ENCODE measurements around the gene P2RX7.
A peak's percentile ranks its signal among the peaks of the same experiment; 100 is the strongest.
"Not testable (repeated sequence)": the region's sequence is repeated elsewhere in the genome, so short reads cannot be mapped to it uniquely, and the experiment has no call there.

Gene P2RX7

DNA sequence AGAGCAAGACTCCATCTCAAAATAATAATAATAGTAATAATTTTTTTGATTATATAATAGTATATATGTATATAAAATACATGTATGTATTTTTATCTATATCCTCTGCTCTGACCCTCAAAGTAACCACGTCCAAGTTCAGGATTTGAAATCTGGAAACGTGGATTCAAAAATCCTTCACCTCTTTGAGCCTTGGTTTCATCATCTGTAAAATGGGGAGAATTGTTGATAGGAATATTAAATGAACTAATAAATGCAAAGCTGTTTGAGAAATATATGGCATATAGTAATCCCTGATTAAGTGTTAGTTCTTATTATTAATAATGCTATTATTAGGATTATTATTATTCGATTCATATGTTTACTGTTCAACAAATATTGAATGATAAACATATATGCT, 2.6 kb downstream of the P2RX7 start:
- no peak for DNase-seq (ENCODE audit: low spot score)

DNA sequence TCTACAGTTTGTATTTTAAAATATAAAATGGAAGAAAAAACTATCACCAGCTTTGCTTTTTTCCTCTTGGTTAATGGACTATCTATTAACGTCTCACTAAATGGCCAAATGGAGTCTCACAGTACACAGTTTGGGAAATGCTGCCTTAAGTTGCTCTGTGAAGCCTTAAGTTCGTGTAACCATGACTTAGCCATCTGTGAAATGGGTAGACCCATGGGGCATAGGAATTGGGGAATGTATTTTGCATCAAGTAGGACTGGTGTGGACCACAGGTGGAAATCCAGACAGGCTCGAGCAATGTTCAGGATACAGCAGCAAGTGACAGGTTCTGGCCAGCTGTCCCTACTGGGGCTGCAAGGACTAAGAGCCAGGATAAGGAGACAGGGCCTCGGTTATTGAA, 4.8 kb downstream of the P2RX7 start:
- DNase-seq (ENCODE audit: low spot score), result no peak

DNA sequence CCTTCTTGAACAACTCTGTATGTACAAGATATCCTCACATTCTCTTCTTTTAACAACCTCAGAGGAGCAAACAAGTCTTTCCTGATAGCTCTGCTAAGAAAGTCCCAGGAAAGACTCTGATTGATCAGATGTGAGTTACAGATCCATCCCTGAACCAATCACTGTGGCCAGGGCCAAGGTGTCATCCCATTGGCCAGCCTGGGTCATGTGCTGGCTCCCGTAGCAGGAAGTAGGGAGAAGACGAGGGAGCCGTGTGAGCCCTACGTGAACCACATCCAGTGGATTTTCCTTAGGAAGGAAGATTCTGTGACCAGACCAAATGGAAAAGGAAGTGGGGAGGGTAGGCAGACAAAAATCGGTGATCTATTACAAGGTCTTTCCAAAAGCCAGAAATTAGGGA, 5.6 kb downstream of the P2RX7 start:
- DNase-seq (ENCODE audit: low spot score), result peak; percentile 46

DNA sequence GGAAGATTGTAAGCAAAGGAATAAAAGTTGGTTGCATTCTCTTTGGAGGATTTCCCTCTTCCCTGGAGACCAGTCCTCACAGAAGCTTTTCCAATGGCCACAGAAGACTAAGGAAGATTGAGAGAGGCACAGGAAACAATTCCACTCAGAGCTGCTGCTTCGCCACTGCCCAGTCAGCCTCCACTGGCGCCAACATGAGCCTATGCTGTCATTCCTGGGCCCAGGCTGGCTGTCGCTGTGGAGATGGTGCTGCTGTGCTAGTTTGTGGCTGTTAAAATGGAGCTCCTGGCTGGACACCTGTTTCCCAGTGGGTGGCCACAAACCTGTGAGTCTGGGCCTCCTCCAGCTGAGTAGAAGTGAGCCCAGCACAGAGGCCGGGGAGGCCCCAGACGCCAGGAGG, 6.6 kb downstream of the P2RX7 start:
- DNase-seq (ENCODE audit: low spot score), result no peak

DNA sequence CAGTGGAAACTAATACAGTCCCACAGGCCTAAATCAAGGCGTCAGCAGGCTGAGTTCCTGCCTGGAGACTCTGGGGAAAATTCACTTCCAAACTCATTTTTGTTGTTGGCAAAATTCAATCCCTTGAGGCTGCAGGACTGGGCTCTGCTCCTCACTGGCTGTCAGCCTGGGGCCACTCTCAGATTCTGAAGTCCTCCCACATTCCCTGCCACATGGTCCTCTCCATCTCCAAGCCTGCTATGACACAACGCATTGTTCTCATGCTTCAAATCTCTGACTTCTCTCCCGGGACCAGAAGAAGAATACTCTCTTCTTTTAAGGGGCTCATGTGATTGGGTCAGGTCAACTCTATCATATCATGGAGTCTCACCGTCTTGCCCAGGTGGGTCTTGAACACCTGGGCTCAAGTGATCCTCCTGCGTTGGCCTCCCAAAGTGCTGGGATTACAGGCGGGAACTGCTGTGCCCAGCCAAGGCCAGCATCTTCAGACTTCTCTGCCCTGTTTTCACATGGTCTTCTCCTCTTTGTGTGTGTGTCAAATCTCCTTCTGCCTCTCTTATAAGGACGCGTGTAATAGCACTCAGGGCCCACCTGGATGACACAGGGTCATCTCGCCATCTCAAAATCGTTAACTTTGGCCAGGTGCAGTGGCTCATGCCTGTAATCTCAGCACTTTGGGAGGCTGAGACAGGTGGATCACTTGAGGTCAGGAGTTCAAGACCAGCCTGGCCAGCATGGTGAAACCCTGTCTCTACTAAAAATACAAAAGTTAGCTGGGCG, 9.7 kb downstream of the P2RX7 start:
- DNase-seq (ENCODE audit: low spot score), result no peak

DNA sequence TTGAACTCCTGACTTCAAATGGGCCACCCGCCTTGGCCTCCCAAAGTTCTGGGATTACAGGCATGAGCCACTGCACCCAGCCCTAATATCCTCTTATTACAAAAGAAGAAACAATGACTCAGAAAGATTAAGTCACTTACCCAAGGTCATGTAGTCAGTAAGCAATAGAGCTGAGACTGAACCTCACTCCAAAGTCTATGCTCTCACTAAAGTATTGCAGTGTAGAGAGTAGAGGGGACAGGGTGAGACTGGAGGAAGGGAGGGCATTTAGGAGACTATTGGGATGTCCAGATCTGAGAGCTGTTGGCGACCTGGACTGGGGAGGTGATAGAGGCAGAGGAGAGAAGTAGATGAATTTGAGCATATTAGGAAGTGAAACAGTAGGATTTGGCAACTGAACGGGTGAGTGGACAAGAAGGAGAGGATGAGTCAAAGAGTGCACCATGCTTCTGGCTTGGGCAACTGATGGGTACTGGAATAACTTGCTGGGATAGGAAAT, 11.8 kb downstream of the P2RX7 start:
- no peak for DNase-seq (ENCODE audit: low spot score)

DNA sequence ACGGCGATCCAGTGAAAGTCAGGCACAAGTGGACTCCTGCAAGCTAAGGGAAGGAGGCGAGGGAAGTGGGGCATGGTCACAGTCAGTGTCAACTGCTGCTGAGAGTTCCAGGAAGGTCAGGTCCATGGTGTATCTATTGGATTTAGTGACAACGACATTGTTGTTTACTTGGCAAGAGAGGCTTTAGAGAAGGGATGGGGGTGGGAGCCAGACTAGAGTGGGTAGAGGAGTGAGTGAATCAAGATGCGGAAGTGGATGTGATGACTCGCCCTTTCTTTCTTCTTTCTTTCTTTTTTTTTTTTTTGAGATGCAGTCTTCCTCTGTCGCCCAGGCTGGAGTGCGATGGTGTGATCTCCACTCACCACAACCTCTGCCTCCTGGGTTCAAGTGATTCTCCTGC, 12.5 kb downstream of the P2RX7 start:
- no peak for DNase-seq (ENCODE audit: low spot score)

DNA sequence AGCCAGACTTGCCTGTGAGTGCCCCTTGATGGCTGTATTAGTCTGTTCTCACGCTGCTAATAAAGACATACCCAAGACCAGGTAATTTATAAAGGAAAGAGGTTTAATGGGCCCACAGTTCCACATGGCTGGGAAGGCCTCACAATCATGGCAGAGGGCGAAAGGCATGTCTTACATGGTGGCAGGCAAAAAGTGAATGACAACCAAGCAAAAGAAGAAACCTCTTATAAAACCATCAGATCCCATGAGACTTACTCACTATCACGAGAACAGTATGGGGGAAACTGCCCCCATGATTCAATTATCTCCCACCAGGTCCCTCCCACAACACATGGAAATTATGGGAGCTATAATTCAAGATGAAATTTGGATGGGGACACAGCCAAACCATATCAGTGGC, 16.6 kb downstream of the P2RX7 start:
- DNase-seq (ENCODE audit: low spot score), result not testable (repeated sequence)

DNA sequence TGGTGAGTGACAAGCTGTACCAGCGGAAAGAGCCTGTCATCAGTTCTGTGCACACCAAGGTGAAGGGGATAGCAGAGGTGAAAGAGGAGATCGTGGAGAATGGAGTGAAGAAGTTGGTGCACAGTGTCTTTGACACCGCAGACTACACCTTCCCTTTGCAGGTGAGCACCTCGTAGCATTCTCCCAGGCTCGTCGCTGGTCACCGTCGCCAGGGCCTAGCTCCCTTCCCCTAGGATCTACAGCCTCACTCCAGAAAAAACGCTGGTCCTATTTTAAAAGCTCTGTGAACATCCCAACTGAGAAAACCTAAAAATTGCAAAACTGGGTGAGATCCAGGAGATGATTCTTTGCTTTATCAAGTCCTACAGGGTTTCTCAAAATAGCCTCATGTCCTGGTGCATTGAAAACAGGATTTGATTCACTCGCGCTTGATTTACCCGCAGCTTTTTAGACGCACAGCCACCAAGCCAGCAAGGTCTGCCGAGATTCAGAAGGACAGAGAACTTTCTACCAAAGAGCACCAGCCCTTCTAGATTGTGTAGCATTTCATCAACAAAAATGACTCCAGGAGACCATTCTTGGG, 22.2 kb downstream of the P2RX7 start:
- DNase-seq (ENCODE audit: low spot score), result no peak

DNA sequence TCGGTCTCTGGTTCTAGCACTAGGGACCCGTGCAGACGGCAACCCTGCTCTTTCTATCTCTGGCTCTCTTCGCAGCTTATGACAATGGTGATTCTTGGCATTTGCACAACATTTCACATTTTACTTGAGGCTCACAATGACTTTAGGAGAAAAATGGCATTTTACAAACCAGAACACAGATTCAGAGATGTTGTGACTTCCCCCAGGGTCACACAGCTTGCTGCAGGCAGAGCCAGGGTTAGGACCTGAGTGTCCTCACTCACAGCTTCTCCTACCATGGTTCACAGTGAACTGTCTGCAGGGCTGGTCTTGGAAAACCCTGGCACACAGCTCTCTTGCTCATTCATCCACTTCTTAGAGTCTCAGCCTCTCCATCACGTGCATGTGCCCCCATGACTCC, 23.7 kb downstream of the P2RX7 start:
- no peak for DNase-seq (ENCODE audit: low spot score)

DNA sequence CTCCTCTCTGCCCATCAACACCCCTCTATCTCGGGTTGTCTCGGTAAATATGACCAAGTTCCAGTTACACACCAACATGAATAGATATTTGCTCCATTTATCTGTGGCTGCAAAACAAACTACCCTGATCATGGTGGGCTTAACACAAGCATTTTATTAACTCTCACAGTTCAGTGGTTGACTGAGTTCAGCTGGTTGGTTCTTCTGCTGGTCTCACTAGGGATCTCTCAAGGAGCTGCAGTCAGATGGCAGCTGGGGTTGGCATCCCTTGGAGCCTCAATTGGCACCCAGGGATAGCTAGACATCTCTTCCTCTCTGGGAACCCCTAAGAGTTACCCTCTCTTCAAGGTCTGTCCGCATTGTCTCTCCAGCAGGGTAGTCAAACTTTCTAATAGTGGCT, 25.4 kb downstream of the P2RX7 start:
- no peak for DNase-seq (ENCODE audit: low spot score)

DNA sequence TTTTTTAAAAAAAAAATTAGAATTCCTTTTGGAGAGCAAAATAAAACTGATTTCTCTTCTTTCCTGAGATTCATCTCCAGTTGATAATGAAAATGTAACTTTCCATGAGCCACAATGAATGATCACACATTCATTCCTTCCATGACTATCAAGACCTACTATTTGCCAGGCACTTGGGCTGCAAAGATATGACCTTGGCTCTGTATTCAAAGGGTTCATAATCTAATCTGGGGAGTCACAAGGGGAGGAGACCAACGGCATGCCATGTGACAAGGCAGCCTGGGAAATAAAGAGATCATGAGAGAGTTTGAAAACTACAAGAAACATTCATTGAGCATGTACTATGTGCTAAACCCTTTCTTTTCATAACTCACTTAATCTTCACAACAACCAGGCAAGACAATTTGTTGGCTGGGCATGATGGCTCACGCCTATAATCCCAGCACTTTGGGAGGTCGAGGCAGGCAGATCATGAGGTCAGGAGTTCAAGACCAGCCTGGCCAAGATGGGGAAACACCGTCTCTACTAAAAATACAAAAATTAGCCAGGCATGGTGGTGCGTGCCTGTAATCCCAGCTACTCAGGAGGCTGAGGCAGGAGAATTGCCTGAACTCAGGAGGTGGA, 26.2 kb downstream of the P2RX7 start:
- DNase-seq (ENCODE audit: low spot score), result not testable (repeated sequence)

DNA sequence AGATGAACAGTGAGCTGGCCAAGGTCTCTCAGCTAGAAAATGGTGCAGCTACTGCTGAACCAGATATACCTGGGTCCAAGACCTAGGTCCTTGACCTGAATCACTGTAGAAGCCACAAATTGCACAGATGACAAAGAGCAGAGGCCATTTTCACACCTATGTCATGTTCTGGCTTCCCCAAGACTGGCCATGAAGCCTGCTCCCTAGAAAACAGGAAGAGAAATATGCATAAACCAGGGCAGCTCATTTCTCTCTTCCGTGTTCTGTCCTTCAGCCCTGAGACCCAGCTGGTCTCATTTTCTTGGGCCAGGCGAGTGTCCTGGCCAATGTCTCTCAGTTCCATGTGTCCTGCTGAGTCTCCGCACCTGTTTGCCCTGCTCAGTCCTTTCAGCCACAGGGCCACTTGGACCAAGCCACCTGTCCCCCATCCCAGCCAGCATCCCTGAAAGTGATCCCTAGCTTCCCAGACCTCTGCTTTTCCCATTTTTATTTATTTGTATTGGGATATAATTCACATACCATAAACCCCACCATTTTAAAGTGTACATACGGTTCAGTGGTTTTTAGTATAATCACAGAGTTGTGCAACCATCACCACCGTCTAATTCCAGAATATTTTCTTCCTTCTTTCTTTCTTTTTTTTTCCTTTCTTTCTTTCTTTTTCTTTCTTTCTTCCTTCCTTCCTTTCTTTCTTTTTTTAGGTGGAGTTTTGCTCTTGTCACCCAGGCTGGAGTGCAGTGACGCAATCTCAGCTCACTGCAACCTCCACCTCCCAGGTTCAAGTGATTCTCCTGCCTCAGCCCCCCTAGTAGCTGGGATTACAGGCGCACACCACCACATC, 27.0 kb downstream of the P2RX7 start:
- DNase-seq (ENCODE audit: low spot score), result no peak

DNA sequence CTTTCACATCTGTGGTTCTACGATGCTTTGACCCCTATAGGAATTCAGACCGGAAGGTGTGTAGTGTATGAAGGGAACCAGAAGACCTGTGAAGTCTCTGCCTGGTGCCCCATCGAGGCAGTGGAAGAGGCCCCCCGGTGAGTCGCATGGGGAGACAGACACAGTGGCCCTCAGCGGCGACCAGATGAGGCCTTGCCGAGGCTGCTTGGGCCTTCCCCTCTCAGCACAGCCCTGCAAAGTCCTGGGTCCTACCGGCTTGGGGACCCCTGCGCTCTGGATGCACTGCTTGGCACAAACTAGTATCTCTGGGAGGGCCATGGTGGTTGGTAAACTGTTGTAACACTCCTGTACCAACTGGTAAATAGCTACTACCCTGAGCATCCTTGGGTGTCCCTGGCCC, 29.7 kb downstream of the P2RX7 start:
- DNase-seq (ENCODE audit: low spot score), result no peak

DNA sequence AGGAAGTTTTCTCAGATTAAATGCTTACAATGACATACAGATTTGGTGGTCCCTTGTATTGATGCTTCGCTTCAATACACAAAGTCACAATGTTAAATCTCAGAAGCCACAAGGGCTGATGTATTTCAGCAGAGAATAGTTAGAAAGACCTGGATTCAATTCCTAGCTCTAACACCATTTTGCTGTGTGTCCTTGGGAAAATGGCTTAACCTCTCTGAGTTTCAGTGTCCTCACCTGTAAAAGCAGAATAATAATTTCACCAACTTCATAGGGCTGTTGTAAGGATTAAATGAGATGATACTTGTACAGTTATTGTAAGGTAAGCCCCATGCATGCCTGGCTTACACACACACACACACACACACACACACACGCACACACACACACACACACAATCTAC, 30.3 kb downstream of the P2RX7 start:
- no peak for DNase-seq (ENCODE audit: low spot score)

DNA sequence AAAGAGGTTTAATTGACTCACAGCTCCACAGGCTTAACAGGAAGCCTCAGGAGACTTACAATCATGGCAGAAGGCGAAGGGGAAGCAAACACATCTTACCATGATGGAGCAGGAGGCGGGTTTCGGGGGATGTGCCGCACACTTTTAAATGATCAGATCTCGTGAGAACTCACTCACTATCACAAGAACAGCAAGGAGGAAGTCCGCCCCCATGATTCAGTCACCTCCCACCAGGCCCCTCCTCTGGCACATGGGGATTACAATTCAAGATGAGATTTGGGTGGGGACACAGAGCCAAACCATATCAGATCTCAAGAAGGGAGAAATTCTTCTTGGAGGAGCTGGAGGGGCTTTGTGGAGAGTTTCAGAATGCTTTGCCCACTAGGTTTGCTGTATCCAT, 32.2 kb downstream of the P2RX7 start:
- DNase-seq (ENCODE audit: low spot score), result not testable (repeated sequence)

DNA sequence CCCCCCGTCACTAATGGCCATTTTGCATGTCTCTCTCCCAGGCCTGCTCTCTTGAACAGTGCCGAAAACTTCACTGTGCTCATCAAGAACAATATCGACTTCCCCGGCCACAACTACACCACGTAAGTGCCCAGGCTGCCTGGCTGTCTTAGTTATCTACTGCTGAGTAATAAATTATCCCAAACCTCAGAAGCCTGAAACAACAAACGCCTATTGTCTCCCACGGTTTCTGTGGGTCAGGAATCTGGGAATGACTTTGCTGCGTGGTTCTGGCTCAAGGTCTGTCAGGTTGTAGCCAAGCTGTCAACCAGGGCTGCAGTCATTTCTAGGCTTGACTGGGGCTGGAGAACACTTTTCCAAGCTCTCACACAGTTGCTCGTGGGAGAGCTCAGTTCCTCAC, 32.6 kb downstream of the P2RX7 start:
- no peak for DNase-seq (ENCODE audit: low spot score)

DNA sequence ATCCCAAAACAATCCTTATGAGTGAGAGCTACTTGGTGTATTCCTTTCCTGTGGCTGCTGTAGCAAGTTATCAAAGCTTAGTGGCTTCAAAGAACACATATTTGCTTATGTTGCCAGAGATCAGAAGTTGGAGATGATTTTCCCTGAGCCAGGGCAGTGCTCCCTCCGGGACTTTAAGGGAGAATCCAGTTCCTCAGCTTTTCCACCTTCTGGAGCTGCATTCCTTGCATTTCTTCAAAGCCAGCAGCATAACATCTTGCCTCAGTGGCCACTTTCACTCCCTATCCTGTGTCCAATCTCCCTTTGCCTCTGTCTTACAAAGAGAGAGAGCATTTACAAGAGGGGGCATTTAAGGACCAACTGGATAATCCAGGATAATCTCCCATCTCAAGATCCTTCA, 33.7 kb downstream of the P2RX7 start:
- no peak for DNase-seq (ENCODE audit: low spot score)

DNA sequence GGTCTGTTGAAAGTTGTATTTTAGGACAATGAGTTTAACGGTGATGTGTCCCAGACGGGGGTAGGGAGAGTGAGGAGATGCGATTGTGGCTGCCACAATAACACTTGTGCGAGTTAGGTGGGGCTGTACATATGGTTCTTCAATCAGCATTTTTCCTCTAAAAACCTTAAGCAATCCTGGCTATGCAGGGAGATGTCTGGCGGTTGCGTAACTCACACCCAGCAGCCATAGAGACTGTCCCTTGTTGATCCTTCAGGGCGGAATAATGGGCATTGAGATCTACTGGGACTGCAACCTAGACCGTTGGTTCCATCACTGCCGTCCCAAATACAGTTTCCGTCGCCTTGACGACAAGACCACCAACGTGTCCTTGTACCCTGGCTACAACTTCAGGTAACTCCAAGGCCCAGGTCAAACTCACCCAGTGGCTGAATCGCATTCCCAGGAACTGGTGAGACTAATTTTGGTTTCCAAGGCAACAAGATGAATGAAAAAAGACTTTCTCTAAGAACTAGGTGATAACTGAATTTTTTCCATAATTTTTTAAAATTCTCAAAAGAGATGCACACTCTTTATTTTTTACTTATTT, 34.6 kb downstream of the P2RX7 start:
- no peak for DNase-seq (ENCODE audit: low spot score)

DNA sequence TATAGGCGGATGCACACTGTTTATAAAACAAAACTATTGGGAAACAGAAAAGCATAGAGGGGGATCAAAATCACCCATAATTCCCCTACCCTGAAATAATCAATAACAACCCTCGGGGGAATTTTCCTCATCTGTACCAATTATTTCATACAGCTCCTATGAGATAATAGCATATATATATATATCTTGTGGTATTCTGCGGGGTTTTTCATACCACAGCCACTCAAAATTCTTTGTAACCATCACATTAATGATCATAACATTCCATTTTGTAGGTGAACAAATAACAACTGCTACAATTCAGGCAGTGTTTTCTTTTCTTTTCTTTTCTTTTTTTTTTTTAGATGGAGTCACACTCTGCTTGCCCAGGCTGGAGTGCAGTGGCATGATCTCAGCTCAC, 35.3 kb downstream of the P2RX7 start:
- no peak for DNase-seq (ENCODE audit: low spot score)

DNA sequence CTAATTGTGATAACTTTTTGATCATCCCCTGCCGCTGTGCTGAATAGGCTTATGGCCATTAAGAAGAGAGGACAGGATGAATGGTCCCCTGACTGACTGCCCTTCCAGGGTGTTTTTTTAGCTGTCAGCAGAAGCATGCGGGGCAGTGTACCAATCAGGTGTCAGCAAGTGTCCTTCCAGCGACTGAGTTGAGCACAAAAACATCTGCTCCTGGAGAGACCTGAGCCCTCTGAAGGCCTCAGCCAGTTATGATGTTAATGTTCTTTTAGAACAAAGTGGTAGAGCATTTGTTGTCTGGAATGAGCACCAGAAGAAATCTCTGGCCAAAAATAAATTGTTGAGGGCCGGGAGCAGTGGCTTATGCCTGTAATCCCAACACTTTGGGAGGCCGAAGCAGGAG, 37.5 kb downstream of the P2RX7 start:
- DNase-seq (ENCODE audit: low spot score), result no peak

DNA sequence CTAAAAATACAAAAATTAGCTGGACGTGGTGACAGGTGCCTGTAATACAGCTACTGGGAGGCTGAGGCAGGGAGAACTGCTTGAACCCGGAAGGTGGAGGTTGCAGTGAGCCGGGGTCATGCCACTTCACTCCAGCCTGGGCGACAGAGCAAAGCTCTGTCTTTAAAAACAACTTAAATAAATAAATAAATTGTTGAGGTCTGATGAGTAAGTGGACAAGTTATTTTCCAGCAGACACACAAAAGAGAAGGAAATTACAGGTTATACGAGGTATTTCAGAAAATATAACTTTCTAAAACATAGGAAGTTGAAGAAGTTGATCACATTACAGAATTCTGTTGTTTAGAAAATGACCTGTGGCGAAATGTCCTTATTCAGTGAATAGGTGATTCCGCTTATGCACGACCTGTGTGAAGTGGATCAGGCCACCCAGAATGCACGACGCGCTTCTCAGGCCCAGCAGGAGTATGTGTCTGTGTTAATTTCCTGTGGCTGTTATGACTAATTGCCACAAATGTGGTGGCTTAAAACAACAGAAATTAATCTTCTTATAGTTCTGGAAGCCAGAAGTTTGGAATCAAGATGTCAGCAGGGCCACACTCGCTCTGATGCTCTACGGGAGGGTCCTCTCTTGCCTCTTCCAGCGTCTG, 38.1 kb downstream of the P2RX7 start:
- DNase-seq (ENCODE audit: low spot score), result no peak
